ENCODE measurements around the gene OAF. TPM values are rescaled to one million over a fixed set of nuclear protein-coding genes. Genes with fewer than 3 reads are reported as not detected.
A peak's percentile ranks its signal among the peaks of the same experiment; 100 is the strongest.

Gene OAF
- total and polyA plus RNA-seq, 4 donors: 15.0 to 151 (median 82.0) TPM

GRCh38 chr11:120181376-120181975 lies 29.4 kb upstream of the OAF start (continued):
- TF ChIP-seq, protein P1, sequence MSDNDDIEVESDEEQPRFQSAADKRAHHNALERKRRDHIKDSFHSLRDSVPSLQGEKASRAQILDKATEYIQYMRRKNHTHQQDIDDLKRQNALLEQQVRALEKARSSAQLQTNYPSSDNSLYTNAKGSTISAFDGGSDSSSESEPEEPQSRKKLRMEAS (IDR thresholded peaks at IDR 0.05): no peak

DNA sequence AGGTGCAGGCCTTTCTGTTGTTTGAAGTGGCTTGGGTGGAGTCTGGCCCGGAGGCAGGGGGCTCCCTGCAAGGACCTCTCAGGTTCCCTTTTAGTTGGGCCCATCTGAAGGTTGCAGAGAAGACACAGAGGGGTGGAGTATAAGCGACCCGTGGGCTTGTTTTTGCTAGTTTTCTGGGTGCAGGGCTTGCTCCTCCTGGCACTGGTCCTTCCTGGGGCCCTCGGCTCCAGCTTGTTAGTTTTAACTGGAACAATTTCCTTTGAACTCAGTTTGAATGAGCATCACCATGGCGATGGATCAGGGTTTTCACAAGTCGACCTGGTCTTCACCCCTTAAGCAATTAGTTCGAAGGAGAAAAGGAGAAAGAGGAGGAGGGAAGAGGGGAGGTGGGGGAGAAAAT lies 28.5 kb upstream of the OAF start:
- TF ChIP-seq HNF4G (IDR thresholded peaks at IDR 0.05) (no peak), NR2F2 (IDR thresholded peaks at IDR 0.05) (no peak), RAD21 (IDR thresholded peaks at IDR 0.05) (no peak), CTCF (IDR thresholded peaks at IDR 0.05; ENCODE audit: low read depth, low read length, missing input control) (no peak), RXRA (IDR thresholded peaks at IDR 0.05) (no peak), FOXA2 (IDR thresholded peaks at IDR 0.05) (no peak), REST (IDR thresholded peaks at IDR 0.05) (no peak), JUND (IDR thresholded peaks at IDR 0.05) (no peak), EGR1 (IDR thresholded peaks at IDR 0.05; ENCODE audit: low read depth in 2 of 2) (no peak), YY1 (IDR thresholded peaks at IDR 0.05) (no peak), SP1 (IDR thresholded peaks at IDR 0.05) (no peak), GABPA (IDR thresholded peaks at IDR 0.05 in 1 of 2, conservative IDR thresholded peaks at IDR 0.05 in 1 of 2) (no peak), FOXA1 (IDR thresholded peaks at IDR 0.05) (no peak)
- TF ChIP-seq, protein P2, sequence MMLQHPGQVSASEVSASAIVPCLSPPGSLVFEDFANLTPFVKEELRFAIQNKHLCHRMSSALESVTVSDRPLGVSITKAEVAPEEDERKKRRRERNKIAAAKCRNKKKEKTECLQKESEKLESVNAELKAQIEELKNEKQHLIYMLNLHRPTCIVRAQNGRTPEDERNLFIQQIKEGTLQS (IDR thresholded peaks at IDR 0.05): no peak
- TF ChIP-seq, protein P1 (IDR thresholded peaks at IDR 0.05): no peak
- peak; percentile 22 for DNase-seq (ENCODE audit: low spot score)
- Histone ChIP-seq H3K27ac (ENCODE audit: low read depth in 1 of 2, low read length in 2 of 2) (peak overlapping the region; percentile 95 to 96), H3K27me3 (ENCODE audit: control insufficient read depth in 4 of 4, insufficient read depth in 4 of 4, low read length in 3 of 4) (no peaks in the 10 kb centered on the region), H3K36me3 (ENCODE audit: control insufficient read depth in 4 of 4, insufficient read depth in 3 of 4, low read depth in 1 of 4, low read length in 3 of 4) (no peaks in the 10 kb centered on the region), H3K9ac (ENCODE audit: low read depth in 1 of 2, low read length in 2 of 2) (no peak overlapping the region), H3K4me1 (ENCODE audit: control insufficient read depth in 4 of 4, insufficient read depth in 4 of 4, low read length in 3 of 4) (peaks cover 12 to 63% (median 53%) of the 10 kb centered on the region in 4 donors), H3K4me3 (ENCODE audit: low read depth in 1 of 3, low read length in 3 of 3) (no peak overlapping the region), H3K9me3 (ENCODE audit: control insufficient read depth in 4 of 4, low read length in 3 of 4) (no peaks in the 10 kb centered on the region)
- 45% methylated on average over 7 of the region's 7 CpGs for WGBS
